Effector memory CD4-positive, alpha-beta T cell (primary cell): ENCODE measurements around the gene MSRB1.
"Not testable (repeated sequence)": the region's sequence is repeated elsewhere in the genome, so short reads cannot be mapped to it uniquely, and the experiment has no call there.

Experiments
- DNase-seq, 3 donors: peaks; one replicate each; pipeline ENCODE4 v3.0.0-alpha.2; 2020
- H3K27ac ChIP-seq: 2 replicates; pipeline ENCODE4 v1.7.0; 2013; ENCODE audit warnings: mild to moderate bottlenecking, low read length, moderate library complexity; ENCODE audit not compliant: insufficient read depth, poor library complexity, severe bottlenecking
- H3K27me3 ChIP-seq: replicated peaks from 2 replicates; pipeline ENCODE4 v1.7.0; 2013; ENCODE audit warnings: mild to moderate bottlenecking, low read length; ENCODE audit not compliant: insufficient read depth, control insufficient read depth, poor library complexity, severe bottlenecking
- H3K36me3 ChIP-seq: 2 replicates; pipeline ENCODE4 v1.7.0; 2013; ENCODE audit warnings: mild to moderate bottlenecking, low read length, moderate library complexity; ENCODE audit not compliant: control insufficient read depth, insufficient read depth
- H3K4me1 ChIP-seq: 2 replicates; pipeline ENCODE4 v1.7.0; 2013; ENCODE audit warnings: low read length, mild to moderate bottlenecking; ENCODE audit not compliant: control insufficient read depth, insufficient read depth, poor library complexity, severe bottlenecking
- H3K4me3 ChIP-seq: 2 replicates; pipeline ENCODE4 v1.7.0; 2013; ENCODE audit warnings: low read length, low read depth, mild to moderate bottlenecking; ENCODE audit not compliant: insufficient read depth, poor library complexity, severe bottlenecking
- H3K9me3 ChIP-seq: 2 replicates; pipeline ENCODE4 v1.7.0; 2013; ENCODE audit warnings: mild to moderate bottlenecking, low read length, moderate library complexity; ENCODE audit not compliant: control insufficient read depth

MSRB1 gene

DNA sequence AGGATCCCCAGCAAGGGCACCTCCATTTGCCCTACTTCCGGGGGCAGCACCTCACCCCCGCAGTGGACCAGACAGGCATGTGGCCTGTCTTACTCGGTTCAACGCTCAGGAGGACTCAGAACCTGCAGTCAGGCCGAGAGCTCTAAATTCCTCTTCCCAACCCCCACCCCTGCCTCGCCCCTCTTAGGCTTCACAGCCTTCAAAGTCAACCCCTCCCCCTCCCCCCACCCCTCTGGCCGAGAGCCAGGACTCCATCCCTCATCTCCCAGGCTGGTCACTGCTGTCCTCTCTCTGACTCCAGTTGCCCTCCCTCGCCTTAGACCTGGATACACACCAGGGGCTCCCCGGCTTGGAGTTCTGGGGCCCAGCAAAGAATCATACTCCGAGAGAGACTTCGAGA is 16.7 kb downstream of the MSRB1 start:
- DNase-seq: no peak
- Histone ChIP-seq H3K9me3 (no peaks in the 10 kb centered on the region), H3K27me3 (peaks cover 13% of the 10 kb centered on the region), H3K4me3 (no peak overlapping the region), H3K4me1 (peaks cover 10% of the 10 kb centered on the region), H3K36me3 (no peaks in the 10 kb centered on the region), H3K27ac (no peak overlapping the region)

DNA sequence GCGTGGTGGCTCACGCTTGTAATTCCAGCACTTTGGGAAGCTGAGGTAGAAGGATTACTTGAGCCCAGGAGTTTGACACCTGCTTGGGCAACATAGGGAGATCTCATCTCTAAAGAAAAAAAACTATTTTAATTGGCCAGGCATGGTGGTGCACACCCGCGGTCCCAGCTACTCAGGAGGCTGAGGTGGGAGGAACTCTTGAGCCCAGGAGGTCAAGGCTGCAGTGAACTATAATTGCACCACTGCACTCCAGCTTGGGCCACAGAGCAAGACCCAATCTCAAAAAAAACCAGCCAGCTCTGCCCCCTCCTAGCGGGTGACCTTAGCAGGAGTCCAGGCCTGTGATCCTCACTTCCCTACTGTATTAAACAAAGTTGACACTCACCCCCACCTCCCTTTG is 18.9 kb downstream of the MSRB1 start:
- no peak overlapping the region for H3K27ac ChIP-seq
- no peak for DNase-seq
- no peaks in the 10 kb centered on the region for H3K36me3 ChIP-seq
- no peak overlapping the region for H3K4me3 ChIP-seq
- H3K4me1 ChIP-seq: peaks cover under 1% of the 10 kb centered on the region
- no peaks in the 10 kb centered on the region for H3K9me3 ChIP-seq
- H3K27me3 ChIP-seq: peaks cover 28% of the 10 kb centered on the region

DNA sequence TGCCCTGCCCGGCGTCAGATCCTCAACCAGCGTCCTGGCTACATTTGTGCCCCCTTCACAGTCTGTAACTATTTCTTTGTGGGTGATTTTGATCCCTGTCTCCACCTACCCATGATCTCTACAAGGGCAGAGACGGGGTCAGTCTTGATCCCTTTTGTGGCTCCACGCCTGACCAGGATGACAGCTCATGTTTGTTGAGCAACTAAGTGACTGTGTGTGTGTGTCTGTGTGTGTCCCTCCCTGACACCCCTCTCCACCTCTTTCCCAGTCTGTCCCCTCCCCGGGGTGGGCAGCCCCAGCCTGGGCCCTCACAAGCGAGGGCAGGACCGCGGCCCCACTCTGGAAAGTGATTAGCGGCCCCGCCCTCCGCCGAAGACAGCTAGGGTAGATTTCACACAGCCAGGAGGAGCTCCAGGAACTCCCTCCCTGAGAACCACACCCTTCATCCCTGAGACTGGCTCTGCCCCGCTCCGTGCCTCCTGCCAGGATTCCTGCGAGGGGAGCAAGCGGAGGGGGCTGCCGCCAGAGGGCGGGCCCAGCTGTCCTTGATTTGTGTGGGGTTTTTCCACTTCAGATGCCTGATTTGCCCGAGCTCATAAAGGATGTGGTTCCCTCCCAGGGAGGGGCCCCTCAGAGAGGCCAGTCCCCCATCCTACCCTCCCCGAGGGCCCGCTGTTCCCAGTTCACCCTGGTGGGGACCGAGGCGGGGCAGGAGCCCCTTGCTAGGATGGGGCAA is 19.5 kb downstream of the MSRB1 start:
- peaks cover 31% of the 10 kb centered on the region for H3K27me3 ChIP-seq
- H3K9me3 ChIP-seq: no peaks in the 10 kb centered on the region
- DNase-seq: no peak

DNA sequence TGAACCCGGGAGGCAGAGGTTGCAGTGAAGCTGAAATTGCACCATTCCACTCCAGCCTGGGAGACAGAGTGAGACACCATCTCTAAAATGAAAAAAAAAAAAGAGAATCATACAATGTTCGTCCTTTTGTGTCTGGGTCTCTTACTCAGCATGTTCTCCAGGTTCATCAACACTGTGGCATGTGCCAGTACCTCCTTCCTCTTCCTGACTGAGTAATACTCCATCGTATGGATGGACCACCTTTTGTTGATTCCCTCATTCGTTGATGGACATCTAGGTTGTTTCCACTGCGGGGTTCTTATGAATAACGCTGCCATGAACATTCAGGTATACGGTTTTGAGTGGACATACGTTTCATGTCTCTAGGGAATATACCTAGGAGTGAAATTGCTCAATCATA is 20.6 kb downstream of the MSRB1 start:
- Histone ChIP-seq H3K4me3 (no peak overlapping the region), H3K27ac (no peak overlapping the region), H3K27me3 (peaks cover 32% of the 10 kb centered on the region)

More for the DNA sequence above, 19.5 kb downstream of the MSRB1 start:
- Histone ChIP-seq H3K4me3 (no peak overlapping the region), H3K27ac (no peak overlapping the region), H3K36me3 (no peaks in the 10 kb centered on the region), H3K4me1 (peaks cover 3% of the 10 kb centered on the region)

DNA sequence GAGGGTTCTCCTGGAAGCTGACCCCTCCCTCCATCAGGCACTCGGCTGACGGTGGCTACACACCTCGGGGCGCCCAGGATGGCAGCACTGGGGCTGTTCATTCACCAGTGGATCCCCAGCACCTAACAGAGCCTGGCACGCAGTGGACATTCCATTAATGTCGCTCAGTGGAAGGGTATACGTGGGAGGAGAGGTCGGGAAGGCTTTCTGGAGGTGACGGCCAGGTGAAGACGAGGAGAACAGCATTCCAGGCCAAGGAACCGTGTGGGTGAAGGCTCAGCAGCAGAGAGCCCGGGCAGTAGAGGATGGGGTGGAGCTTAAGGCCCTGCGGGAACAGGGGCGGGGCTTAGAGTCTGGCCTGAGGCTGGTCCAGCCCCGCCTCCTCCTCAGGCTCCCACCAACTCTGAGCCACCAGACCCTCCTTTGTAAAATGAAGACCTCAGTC is 22.2 kb downstream of the MSRB1 start:
- DNase-seq: no peak
- Histone ChIP-seq H3K27me3 (peaks cover 35% of the 10 kb centered on the region), H3K27ac (no peak overlapping the region), H3K4me1 (peaks cover 4% of the 10 kb centered on the region), H3K4me3 (no peak overlapping the region), H3K9me3 (no peaks in the 10 kb centered on the region), H3K36me3 (no peaks in the 10 kb centered on the region)

More for the DNA sequence above, 20.6 kb downstream of the MSRB1 start:
- Histone ChIP-seq H3K9me3 (no peaks in the 10 kb centered on the region), H3K36me3 (no peaks in the 10 kb centered on the region), H3K4me1 (peaks cover 4% of the 10 kb centered on the region)
- no peak for DNase-seq

DNA sequence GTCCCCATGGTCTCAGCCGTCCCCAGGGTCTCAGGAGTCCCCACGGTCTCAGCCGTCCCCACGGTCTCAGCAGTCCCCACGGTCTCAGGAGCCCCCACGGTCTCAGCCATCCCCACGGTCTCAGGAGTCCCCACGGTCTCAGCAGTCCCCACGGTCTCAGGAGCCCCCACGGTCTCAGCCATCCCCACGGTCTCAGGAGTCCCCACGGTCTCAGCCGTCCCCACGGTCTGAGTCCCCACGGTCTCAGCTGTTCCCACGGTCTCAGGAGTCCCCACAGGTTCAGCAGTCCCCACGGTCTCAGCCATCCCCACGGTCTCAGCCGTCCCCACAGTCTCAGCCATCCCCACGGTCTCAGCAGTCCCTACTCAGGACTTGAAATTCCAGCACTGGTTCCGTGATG is 22.9 kb downstream of the MSRB1 start:
- H3K27ac ChIP-seq, DNase-seq, H3K36me3 ChIP-seq, H3K4me1 ChIP-seq, H3K4me3 ChIP-seq, H3K9me3 ChIP-seq: not testable (repeated sequence)
- peaks cover 35% of the 10 kb centered on the region for H3K27me3 ChIP-seq

DNA sequence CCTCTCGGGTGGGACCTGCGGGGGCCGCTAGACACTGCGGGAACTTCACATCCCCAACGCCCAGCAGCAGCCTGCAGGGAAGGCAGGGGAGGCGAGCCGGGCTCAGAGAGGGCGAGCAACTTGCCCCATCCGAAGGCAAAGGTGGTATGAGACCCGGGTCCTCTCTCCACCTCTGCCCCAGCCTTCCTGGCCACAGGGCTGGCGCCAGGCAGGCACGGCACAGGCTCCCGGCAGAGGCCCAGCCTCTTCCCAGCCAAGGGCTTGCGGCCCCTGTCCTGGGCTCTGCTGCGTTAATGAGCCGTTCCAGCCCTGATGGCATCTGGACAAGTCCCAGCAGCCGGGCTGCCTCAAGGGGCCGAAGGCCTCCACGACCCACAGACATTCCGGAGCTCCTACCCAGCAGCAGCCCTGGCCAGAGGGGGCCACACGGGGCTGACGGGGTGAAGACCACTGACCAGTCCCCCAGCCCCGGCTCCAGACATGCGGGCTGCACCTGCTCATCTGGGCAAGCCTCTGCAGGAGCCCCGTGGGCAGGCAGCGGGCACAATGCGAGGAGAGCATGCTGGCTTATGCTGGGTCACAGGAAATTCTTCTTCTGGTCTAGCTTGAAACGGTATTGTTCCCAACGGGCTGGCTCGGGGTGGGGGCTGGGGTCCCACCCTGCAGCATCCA is 23.5 kb downstream of the MSRB1 start:
- Histone ChIP-seq H3K27ac (no peak overlapping the region), H3K27me3 (peaks cover 35% of the 10 kb centered on the region), H3K36me3 (no peaks in the 10 kb centered on the region), H3K4me1 (peaks cover 4% of the 10 kb centered on the region), H3K4me3 (no peak overlapping the region), H3K9me3 (no peaks in the 10 kb centered on the region)
- no peak for DNase-seq

GRCh38 chr16:1918351-1919326 is 24.4 kb downstream of the MSRB1 start, which contains the start of gene HS3ST6:
HS3ST6 (minus strand) TSS chr16:1918415; CDS start chr16:1918323, 92 bp downstream.
- no peak within 1 kb of the TSS for H3K27ac ChIP-seq
- no peaks in the 10 kb centered on the region for H3K36me3 ChIP-seq
- no peaks in the 10 kb centered on the region for H3K9me3 ChIP-seq
- no peak for DNase-seq
- peaks cover 32% of the 10 kb centered on the region for H3K27me3 ChIP-seq
- H3K4me1 ChIP-seq: peaks cover 4% of the 10 kb centered on the region
- H3K4me3 ChIP-seq: no peak within 1 kb of the TSS

DNA sequence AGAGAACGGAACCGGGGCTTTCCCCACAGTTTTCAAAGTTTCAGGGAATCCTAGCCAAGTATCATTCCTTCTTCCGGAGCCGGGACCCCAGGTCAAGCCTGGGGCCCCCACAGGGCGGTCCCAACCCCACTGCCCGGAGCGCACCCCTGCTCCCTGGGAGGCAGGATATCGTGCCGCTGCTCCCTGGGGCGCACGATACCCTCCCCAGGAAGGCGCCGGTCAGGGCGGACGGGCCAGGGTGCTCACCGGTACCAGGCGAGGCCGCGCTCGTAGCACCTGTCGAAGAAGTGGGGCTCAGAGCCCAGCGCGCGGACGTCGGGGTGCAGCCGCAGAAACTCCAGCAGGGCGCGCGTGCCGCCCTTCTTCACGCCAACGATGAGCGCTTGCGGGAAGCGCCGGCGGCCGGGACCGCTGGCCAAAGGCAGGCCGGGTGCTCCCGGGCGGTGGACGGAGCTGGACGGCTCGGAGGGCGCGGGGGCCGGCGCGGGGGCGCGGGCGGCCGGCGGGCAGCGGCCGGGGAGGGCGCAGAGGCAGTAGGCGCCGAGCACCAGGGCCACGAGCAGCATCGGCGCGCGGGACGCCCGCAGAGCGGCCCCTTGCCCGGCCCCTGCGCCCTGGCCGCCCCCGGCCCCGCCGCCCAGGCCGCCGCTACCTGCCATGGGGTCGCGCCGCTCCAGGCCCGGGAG is 25.2 kb downstream of the MSRB1 start:
- no peaks in the 10 kb centered on the region for H3K9me3 ChIP-seq
- DNase-seq: no peak
- no peaks in the 10 kb centered on the region for H3K36me3 ChIP-seq
- no peak overlapping the region for H3K27ac ChIP-seq
- peaks cover 24% of the 10 kb centered on the region for H3K27me3 ChIP-seq
- H3K4me1 ChIP-seq: peaks cover 4% of the 10 kb centered on the region
- no peak overlapping the region for H3K4me3 ChIP-seq
